ENCODE results near the gene DOCK3. TPM values are rescaled to one million over a fixed set of nuclear protein-coding genes. Genes with fewer than 3 reads are reported as not detected.

Gene DOCK3
- total RNA-seq, 1 donor from 2014 or later = 0.52 TPM

- H3K27me3 ChIP-seq (ENCODE audit: control insufficient read depth in 3 of 3, insufficient read depth in 3 of 3, low read length in 3 of 3) = no peaks in the 10 kb centered on the region
- H3K4me1 ChIP-seq (ENCODE audit: control insufficient read depth in 3 of 3, insufficient read depth in 3 of 3, low read length in 3 of 3) = peaks cover 21 to 82% (median 36%) of the 10 kb centered on the region in 3 donors
- H3K9ac ChIP-seq (ENCODE audit: low read depth in 1 of 3, low read length in 3 of 3) = no peak overlapping the region
- peaks cover 2 to 6% (median 3%) of the 10 kb centered on the region in 3 donors for H3K36me3 ChIP-seq (ENCODE audit: control insufficient read depth in 3 of 3, insufficient read depth in 3 of 3, low read length in 3 of 3)
- H3K9me3 ChIP-seq (ENCODE audit: control insufficient read depth in 3 of 3, low read length in 3 of 3) = no peaks in the 10 kb centered on the region
- no peak overlapping the region for H3K27ac ChIP-seq (ENCODE audit: low read depth, low read length)
- H3K4me3 ChIP-seq (ENCODE audit: low read length in 3 of 3) = no peak overlapping the region
These were observed 41.4 kb upstream of the DOCK3 start for GRCh38 chr3:50633230-50633790.

- Histone ChIP-seq H3K9ac (ENCODE audit: low read depth in 1 of 3, low read length in 3 of 3) (no peak overlapping the region), H3K9me3 (ENCODE audit: control insufficient read depth in 3 of 3, low read length in 3 of 3) (no peaks in the 10 kb centered on the region), H3K4me1 (ENCODE audit: control insufficient read depth in 3 of 3, insufficient read depth in 3 of 3, low read length in 3 of 3) (peaks cover 29 to 82% (median 48%) of the 10 kb centered on the region in 3 donors), H3K27me3 (ENCODE audit: control insufficient read depth in 3 of 3, insufficient read depth in 3 of 3, low read length in 3 of 3) (no peaks in the 10 kb centered on the region), H3K4me3 (ENCODE audit: low read length in 3 of 3) (no peak overlapping the region), H3K27ac (ENCODE audit: low read depth, low read length) (no peak overlapping the region), H3K36me3 (ENCODE audit: control insufficient read depth in 3 of 3, insufficient read depth in 3 of 3, low read length in 3 of 3) (peaks cover 0 to 7% (median 6%) of the 10 kb centered on the region in 3 donors)
These were observed 39.7 kb upstream of the DOCK3 start for GRCh38 chr3:50635066-50635465.

- H3K36me3 ChIP-seq (ENCODE audit: control insufficient read depth in 3 of 3, insufficient read depth in 3 of 3, low read length in 3 of 3) = peaks cover 18 to 25% (median 19%) of the 10 kb centered on the region in 3 donors
- no peaks in the 10 kb centered on the region for H3K27me3 ChIP-seq (ENCODE audit: control insufficient read depth in 3 of 3, insufficient read depth in 3 of 3, low read length in 3 of 3)
- H3K9me3 ChIP-seq (ENCODE audit: control insufficient read depth in 3 of 3, low read length in 3 of 3) = no peaks in the 10 kb centered on the region
- H3K4me1 ChIP-seq (ENCODE audit: control insufficient read depth in 3 of 3, insufficient read depth in 3 of 3, low read length in 3 of 3) = peaks cover 14 to 63% (median 38%) of the 10 kb centered on the region in 3 donors
- H3K27ac ChIP-seq (ENCODE audit: low read depth, low read length) = no peak overlapping the region
- H3K4me3 ChIP-seq (ENCODE audit: low read length in 3 of 3) = no peak overlapping the region
- no peak overlapping the region for H3K9ac ChIP-seq (ENCODE audit: low read depth in 1 of 3, low read length in 3 of 3)
These were observed 37.7 kb upstream of the DOCK3 start for GRCh38 chr3:50637011-50637410.

- H3K4me1 ChIP-seq (ENCODE audit: control insufficient read depth in 3 of 3, insufficient read depth in 3 of 3, low read length in 3 of 3) = peaks cover 14 to 58% (median 38%) of the 10 kb centered on the region in 3 donors
- H3K9me3 ChIP-seq (ENCODE audit: control insufficient read depth in 3 of 3, low read length in 3 of 3) = no peaks in the 10 kb centered on the region
- H3K9ac ChIP-seq (ENCODE audit: low read depth in 1 of 3, low read length in 3 of 3) = peak overlapping the region in 2 of 3 donors; percentile 15 to 57
- H3K27me3 ChIP-seq (ENCODE audit: control insufficient read depth in 3 of 3, insufficient read depth in 3 of 3, low read length in 3 of 3) = no peaks in the 10 kb centered on the region
- peaks cover 22 to 31% (median 25%) of the 10 kb centered on the region in 3 donors for H3K36me3 ChIP-seq (ENCODE audit: control insufficient read depth in 3 of 3, insufficient read depth in 3 of 3, low read length in 3 of 3)
- H3K27ac ChIP-seq (ENCODE audit: low read depth, low read length) = peak overlapping the region; percentile 59
- no peak overlapping the region for H3K4me3 ChIP-seq (ENCODE audit: low read length in 3 of 3)
These were observed 36.8 kb upstream of the DOCK3 start for GRCh38 chr3:50637945-50638344.

DNA sequence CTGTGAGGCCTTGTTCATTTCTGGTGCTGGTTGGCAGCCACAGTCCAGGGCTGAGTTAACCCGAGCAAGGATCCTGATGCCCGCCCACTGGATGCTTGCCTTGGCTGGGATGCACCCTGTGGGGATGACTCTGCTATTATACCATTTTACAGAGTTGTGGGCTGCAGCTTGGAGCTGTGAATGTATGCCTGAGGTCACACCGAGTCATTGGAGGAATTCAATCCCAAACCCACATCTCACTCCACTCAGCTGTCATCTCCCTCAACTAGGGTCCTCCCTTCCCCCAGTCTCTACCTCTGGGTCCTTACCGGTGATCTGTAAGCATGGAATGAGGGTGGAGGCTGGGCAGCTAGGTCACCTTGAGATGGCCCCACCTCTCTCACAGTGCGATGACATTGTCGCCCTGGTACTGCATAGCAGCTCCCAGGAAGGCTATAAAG lies 35.7 kb upstream of the DOCK3 start:
- Histone ChIP-seq H3K4me3 (ENCODE audit: low read length in 3 of 3) (no peak overlapping the region), H3K9ac (ENCODE audit: low read depth in 1 of 3, low read length in 3 of 3) (peak overlapping the region in 2 of 3 donors; percentile 17 to 33), H3K27me3 (ENCODE audit: control insufficient read depth in 3 of 3, insufficient read depth in 3 of 3, low read length in 3 of 3) (no peaks in the 10 kb centered on the region), H3K36me3 (ENCODE audit: control insufficient read depth in 3 of 3, insufficient read depth in 3 of 3, low read length in 3 of 3) (peaks cover 27 to 41% (median 34%) of the 10 kb centered on the region in 3 donors), H3K4me1 (ENCODE audit: control insufficient read depth in 3 of 3, insufficient read depth in 3 of 3, low read length in 3 of 3) (peaks cover 25 to 58% (median 40%) of the 10 kb centered on the region in 3 donors), H3K27ac (ENCODE audit: low read depth, low read length) (peak overlapping the region; percentile 59), H3K9me3 (ENCODE audit: control insufficient read depth in 3 of 3, low read length in 3 of 3) (no peaks in the 10 kb centered on the region)

DNA sequence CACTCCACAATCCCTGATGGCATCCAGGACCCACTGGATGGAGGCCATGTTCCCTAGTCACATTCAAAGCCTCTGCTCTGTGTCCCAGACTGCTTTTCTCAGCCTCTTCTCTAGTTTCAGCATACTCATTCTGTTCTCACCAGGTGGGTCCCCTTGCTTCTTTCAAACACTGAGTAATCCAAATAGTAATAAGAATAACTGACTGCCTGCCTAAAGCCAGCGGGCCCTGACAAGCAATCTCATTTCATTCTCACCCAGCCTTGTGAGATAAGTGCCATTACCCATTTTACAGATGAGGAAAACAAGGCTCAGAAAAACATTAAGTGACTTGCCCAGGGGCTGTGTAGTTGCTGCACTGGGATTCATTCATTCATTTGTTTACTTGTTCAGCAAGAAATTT lies 32.3 kb upstream of the DOCK3 start:
- no peaks in the 10 kb centered on the region for H3K27me3 ChIP-seq (ENCODE audit: control insufficient read depth in 3 of 3, insufficient read depth in 3 of 3, low read length in 3 of 3)
- no peak overlapping the region for H3K27ac ChIP-seq (ENCODE audit: low read depth, low read length)
- peaks cover 58 to 61% (median 58%) of the 10 kb centered on the region in 3 donors for H3K36me3 ChIP-seq (ENCODE audit: control insufficient read depth in 3 of 3, insufficient read depth in 3 of 3, low read length in 3 of 3)
- no peak overlapping the region for H3K4me3 ChIP-seq (ENCODE audit: low read length in 3 of 3)
- peaks cover 24 to 49% (median 30%) of the 10 kb centered on the region in 3 donors for H3K4me1 ChIP-seq (ENCODE audit: control insufficient read depth in 3 of 3, insufficient read depth in 3 of 3, low read length in 3 of 3)
- no peak overlapping the region for H3K9ac ChIP-seq (ENCODE audit: low read depth in 1 of 3, low read length in 3 of 3)
- no peaks in the 10 kb centered on the region for H3K9me3 ChIP-seq (ENCODE audit: control insufficient read depth in 3 of 3, low read length in 3 of 3)

GRCh38 chr3:50644561-50644960 lies 30.2 kb upstream of the DOCK3 start:
- no peaks in the 10 kb centered on the region for H3K27me3 ChIP-seq (ENCODE audit: control insufficient read depth in 3 of 3, insufficient read depth in 3 of 3, low read length in 3 of 3)
- H3K9ac ChIP-seq (ENCODE audit: low read depth in 1 of 3, low read length in 3 of 3) = peak overlapping the region in 1 of 3 donors; percentile 12
- no peak overlapping the region for H3K4me3 ChIP-seq (ENCODE audit: low read length in 3 of 3)
- no peaks in the 10 kb centered on the region for H3K9me3 ChIP-seq (ENCODE audit: control insufficient read depth in 3 of 3, low read length in 3 of 3)
- no peak overlapping the region for H3K27ac ChIP-seq (ENCODE audit: low read depth, low read length)
- H3K36me3 ChIP-seq (ENCODE audit: control insufficient read depth in 3 of 3, insufficient read depth in 3 of 3, low read length in 3 of 3) = peaks cover 67 to 68% (median 68%) of the 10 kb centered on the region in 3 donors
- peaks cover 26 to 50% (median 28%) of the 10 kb centered on the region in 3 donors for H3K4me1 ChIP-seq (ENCODE audit: control insufficient read depth in 3 of 3, insufficient read depth in 3 of 3, low read length in 3 of 3)

DNA sequence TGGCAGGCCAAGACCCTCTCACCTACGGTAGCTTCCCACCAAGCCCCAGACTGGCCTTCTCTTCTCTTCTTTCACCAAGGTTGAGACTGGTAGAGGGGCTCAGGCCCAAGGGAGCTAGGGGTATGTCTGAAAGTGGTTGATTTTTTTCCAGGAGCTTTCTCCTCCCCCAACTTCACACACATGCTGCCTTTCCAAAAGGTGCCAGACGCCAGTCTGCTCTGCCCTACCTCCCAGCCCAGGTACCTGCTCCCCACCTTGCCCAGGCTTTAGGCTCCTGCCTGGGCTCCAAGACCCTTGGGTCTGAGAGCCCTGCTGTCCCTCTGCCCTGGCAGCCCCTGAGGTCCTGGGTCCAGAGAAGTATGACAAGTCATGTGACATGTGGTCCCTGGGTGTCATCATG lies 29.3 kb upstream of the DOCK3 start:
- Histone ChIP-seq H3K27ac (ENCODE audit: low read depth, low read length) (no peak overlapping the region), H3K36me3 (ENCODE audit: control insufficient read depth in 3 of 3, insufficient read depth in 3 of 3, low read length in 3 of 3) (peaks cover 59 to 65% (median 65%) of the 10 kb centered on the region in 3 donors), H3K9ac (ENCODE audit: low read depth in 1 of 3, low read length in 3 of 3) (no peak overlapping the region), H3K9me3 (ENCODE audit: control insufficient read depth in 3 of 3, low read length in 3 of 3) (no peaks in the 10 kb centered on the region), H3K4me1 (ENCODE audit: control insufficient read depth in 3 of 3, insufficient read depth in 3 of 3, low read length in 3 of 3) (peaks cover 28 to 52% (median 34%) of the 10 kb centered on the region in 3 donors), H3K27me3 (ENCODE audit: control insufficient read depth in 3 of 3, insufficient read depth in 3 of 3, low read length in 3 of 3) (no peaks in the 10 kb centered on the region), H3K4me3 (ENCODE audit: low read length in 3 of 3) (no peak overlapping the region)

DNA sequence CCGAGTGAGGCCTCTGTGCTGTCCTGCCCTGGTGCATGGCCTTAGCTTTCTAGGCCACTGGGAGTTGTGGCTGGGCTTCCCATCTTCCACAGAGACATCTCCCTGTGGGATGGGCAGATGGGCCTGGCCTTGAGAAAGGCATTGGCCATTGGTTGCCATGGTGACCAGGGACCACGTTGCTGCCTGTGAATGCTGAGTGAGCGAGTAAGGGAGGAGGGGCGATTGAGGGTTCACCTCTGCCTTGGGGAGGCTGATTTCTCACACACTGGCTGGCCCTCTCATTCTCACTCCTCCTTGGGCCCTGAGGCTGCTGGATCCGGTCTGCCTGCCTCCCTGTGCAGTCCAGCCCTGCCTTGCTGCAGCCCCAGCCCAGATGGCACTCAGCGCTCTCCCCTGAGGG lies 26.4 kb upstream of the DOCK3 start:
- no peaks in the 10 kb centered on the region for H3K27me3 ChIP-seq (ENCODE audit: control insufficient read depth in 3 of 3, insufficient read depth in 3 of 3, low read length in 3 of 3)
- peak overlapping the region in 2 of 3 donors; percentile 74 for H3K9ac ChIP-seq (ENCODE audit: low read depth in 1 of 3, low read length in 3 of 3)
- peaks cover 32 to 46% (median 41%) of the 10 kb centered on the region in 3 donors for H3K36me3 ChIP-seq (ENCODE audit: control insufficient read depth in 3 of 3, insufficient read depth in 3 of 3, low read length in 3 of 3)
- no peaks in the 10 kb centered on the region for H3K9me3 ChIP-seq (ENCODE audit: control insufficient read depth in 3 of 3, low read length in 3 of 3)
- no peak overlapping the region for H3K4me3 ChIP-seq (ENCODE audit: low read length in 3 of 3)
- H3K27ac ChIP-seq (ENCODE audit: low read depth, low read length) = peak overlapping the region; percentile 68
- peaks cover 37 to 68% (median 39%) of the 10 kb centered on the region in 3 donors for H3K4me1 ChIP-seq (ENCODE audit: control insufficient read depth in 3 of 3, insufficient read depth in 3 of 3, low read length in 3 of 3)

- H3K4me1 ChIP-seq (ENCODE audit: control insufficient read depth in 3 of 3, insufficient read depth in 3 of 3, low read length in 3 of 3) = peaks cover 32 to 64% (median 34%) of the 10 kb centered on the region in 3 donors
- no peaks in the 10 kb centered on the region for H3K9me3 ChIP-seq (ENCODE audit: control insufficient read depth in 3 of 3, low read length in 3 of 3)
- peak overlapping the region in 1 of 3 donors; percentile 13 for H3K4me3 ChIP-seq (ENCODE audit: low read length in 3 of 3)
- H3K36me3 ChIP-seq (ENCODE audit: control insufficient read depth in 3 of 3, insufficient read depth in 3 of 3, low read length in 3 of 3) = peaks cover 27 to 42% (median 35%) of the 10 kb centered on the region in 3 donors
- H3K27me3 ChIP-seq (ENCODE audit: control insufficient read depth in 3 of 3, insufficient read depth in 3 of 3, low read length in 3 of 3) = no peaks in the 10 kb centered on the region
- peak overlapping the region; percentile 68 for H3K27ac ChIP-seq (ENCODE audit: low read depth, low read length)
- H3K9ac ChIP-seq (ENCODE audit: low read depth in 1 of 3, low read length in 3 of 3) = peak overlapping the region; percentile 25 to 74 (median 74)
These were observed 25.8 kb upstream of the DOCK3 start for GRCh38 chr3:50648944-50649343.
